AG04450 (cell line): ENCODE measurements around the gene PNPT1. TPM values are rescaled to one million over a fixed set of nuclear protein-coding genes. Genes with fewer than 3 reads are reported as not detected.
A peak's percentile ranks its signal among the peaks of the same experiment; 100 is the strongest.
"Not testable (repeated sequence)": the region's sequence is repeated elsewhere in the genome, so short reads cannot be mapped to it uniquely, and the experiment has no call there.

ENCODE experiments used
- CTCF ChIA-PET: fragments of 300-600, 350-600 bp; formaldehyde crosslinking; extraction: SDS; loops from one replicate; lab custom pipeline; 2022; ENCODE audit warnings: antibody characterized with exemption, inconsistent platforms; lab: Charles Lee
- POLR2A ChIA-PET: fragments of 350-600 bp; formaldehyde crosslinking; extraction: SDS; loops from one replicate; lab custom pipeline; 2021; ENCODE audit warnings: antibody characterized with exemption, inconsistent platforms; lab: Yijun Ruan, JAX
- DNase-seq: peaks from one replicate; pipeline ENCODE4 v3.0.0-alpha.2; 2011; ENCODE audit warnings: low read depth, low spot score
- H3K27ac ChIP-seq: one replicate; pipeline ENCODE4 v1.5.1; 2012; ENCODE audit warnings: low read depth, low read length, control low read depth
- H3K27me3 ChIP-seq: one replicate; pipeline ENCODE4 v1.6.0; 2012; ENCODE audit warnings: low read length; ENCODE audit not compliant: control insufficient read depth, insufficient read depth
- H3K4me3 ChIP-seq: 2 replicates; pipeline ENCODE4 v1.5.1; 2011; ENCODE audit warnings: mild to moderate bottlenecking, low read depth, low read length, control low read depth
- H3K9me3 ChIP-seq: 2 replicates; pipeline ENCODE4 v1.5.1; 2012; ENCODE audit warnings: low read length; ENCODE audit not compliant: control insufficient read depth, insufficient read depth
- polyA plus RNA-seq: library from polyadenylated mRNA; depleted of rRNA; stranded (reverse); fragments of >200 nt; gene quantifications from 2 replicates; pipeline ENCODE4 v1.2.3, GENCODE V29; 2011
- TF ChIP-seq, protein P1 (sequence below): IDR thresholded peaks from 2 replicates; pipeline ENCODE4 v1.5.1; 2011; ENCODE audit warnings: low read depth, low read length, control low read depth, inconsistent platforms

The PNPT1 gene
- polyA plus RNA-seq, 1 experiment = 15.9 TPM

DNA sequence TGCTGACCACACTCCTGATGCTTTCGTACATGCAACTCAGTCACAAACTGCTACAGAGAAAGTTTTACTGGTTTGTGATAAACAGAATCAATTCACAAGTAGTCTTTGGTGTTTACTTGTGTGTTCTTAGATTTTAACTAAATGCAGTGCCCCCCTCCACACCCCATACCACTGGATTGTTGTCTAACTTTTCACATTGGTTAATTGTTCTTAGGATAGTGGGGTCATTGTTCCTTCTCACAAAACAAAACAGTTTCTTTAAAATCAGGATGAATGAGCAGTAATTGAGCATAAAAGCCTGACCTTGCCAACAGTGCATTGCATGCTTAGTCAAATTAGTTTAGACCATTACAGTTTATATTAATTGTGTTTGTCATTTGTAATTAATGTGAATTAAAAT lies 14.1 kb upstream of the PNPT1 start:
- ChIA-PET CTCF (no interaction called here), POLR2A (no interaction called here)
- DNase-seq = no peak
- Histone ChIP-seq H3K27me3 (no peaks in the 10 kb centered on the region), H3K4me3 (no peak overlapping the region), H3K9me3 (no peaks in the 10 kb centered on the region), H3K27ac (no peak overlapping the region)
- TF ChIP-seq, protein P1, sequence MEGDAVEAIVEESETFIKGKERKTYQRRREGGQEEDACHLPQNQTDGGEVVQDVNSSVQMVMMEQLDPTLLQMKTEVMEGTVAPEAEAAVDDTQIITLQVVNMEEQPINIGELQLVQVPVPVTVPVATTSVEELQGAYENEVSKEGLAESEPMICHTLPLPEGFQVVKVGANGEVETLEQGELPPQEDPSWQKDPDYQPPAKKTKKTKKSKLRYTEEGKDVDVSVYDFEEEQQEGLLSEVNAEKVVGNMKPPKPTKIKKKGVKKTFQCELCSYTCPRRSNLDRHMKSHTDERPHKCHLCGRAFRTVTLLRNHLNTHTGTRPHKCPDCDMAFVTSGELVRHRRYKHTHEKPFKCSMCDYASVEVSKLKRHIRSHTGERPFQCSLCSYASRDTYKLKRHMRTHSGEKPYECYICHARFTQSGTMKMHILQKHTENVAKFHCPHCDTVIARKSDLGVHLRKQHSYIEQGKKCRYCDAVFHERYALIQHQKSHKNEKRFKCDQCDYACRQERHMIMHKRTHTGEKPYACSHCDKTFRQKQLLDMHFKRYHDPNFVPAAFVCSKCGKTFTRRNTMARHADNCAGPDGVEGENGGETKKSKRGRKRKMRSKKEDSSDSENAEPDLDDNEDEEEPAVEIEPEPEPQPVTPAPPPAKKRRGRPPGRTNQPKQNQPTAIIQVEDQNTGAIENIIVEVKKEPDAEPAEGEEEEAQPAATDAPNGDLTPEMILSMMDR = no peak

- H3K9me3 ChIP-seq, POLR2A ChIA-PET, DNase-seq, H3K27ac ChIP-seq, H3K4me3 ChIP-seq, H3K27me3 ChIP-seq, CTCF ChIA-PET: not testable (repeated sequence)
Measured at GRCh38 chr2:55706258-55706657, 12.6 kb upstream of the PNPT1 start.

- TF ChIP-seq, protein P1 = no peak
- Histone ChIP-seq H3K4me3 (no peak overlapping the region), H3K27ac (no peak overlapping the region), H3K9me3 (no peaks in the 10 kb centered on the region), H3K27me3 (no peaks in the 10 kb centered on the region)
- no peak for DNase-seq
- CTCF ChIA-PET = interaction anchor here (1.0 to 1.1 kb wide), 2 partner anchors 13 to 14 kb away, joined by 3 to 4 read pairs; no protein-coding TSS in a partner anchor
- POLR2A ChIA-PET = interaction anchor here (0.7 kb wide), 1 partner anchor 27 kb away, joined by 3 read pairs; no protein-coding TSS in a partner anchor
Measured at GRCh38 chr2:55705027-55705653, 11.5 kb upstream of the PNPT1 start.

DNA sequence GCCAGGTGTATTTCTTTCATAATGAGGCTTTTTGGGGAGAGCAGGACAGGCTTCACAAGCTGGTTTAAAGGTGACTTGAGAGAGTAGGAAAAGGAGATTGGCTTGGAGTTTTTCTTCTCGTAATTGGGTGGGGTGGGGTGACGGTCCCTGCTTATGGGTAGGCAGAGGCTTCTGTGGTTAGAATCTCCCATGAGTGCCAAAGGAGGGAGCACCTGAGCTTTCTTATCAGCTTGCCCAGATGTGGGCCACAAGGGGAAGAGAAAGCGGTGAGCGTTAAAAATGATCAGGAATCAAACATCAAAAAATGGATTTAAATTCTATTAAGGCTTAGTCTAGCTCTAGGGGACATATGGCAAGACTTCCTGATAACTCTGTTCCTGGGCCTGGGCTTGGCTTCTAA lies 9.7 kb upstream of the PNPT1 start:
- ChIA-PET CTCF (no interaction called here), POLR2A (no interaction called here)

GRCh38 chr2:55692740-55693139 lies 904 bp downstream of the PNPT1 start:
- H3K9me3 ChIP-seq, H3K27me3 ChIP-seq, POLR2A ChIA-PET, H3K27ac ChIP-seq, DNase-seq: not testable (repeated sequence)
- CTCF ChIA-PET = interaction anchor here (1.1 kb wide), 1 partner anchor 318 kb away, joined by 3 read pairs; no protein-coding TSS in a partner anchor
- H3K4me3 ChIP-seq = peak overlapping the region; percentile 99

More for the DNA sequence above, 9.7 kb upstream of the PNPT1 start:
- no peak overlapping the region for H3K4me3 ChIP-seq
- no peaks in the 10 kb centered on the region for H3K27me3 ChIP-seq
- no peak overlapping the region for H3K27ac ChIP-seq
- TF ChIP-seq, protein P1 = no peak
- H3K9me3 ChIP-seq = no peaks in the 10 kb centered on the region
- DNase-seq = no peak

GRCh38 chr2:55672630-55673029 lies 21.0 kb downstream of the PNPT1 start:
- CTCF ChIA-PET = interaction anchor here (1.0 kb wide), 1 partner anchor 46 kb away, joined by 4 read pairs; no protein-coding TSS in a partner anchor
- DNase-seq = no peak
- no peaks in the 10 kb centered on the region for H3K9me3 ChIP-seq
- POLR2A ChIA-PET = no interaction called here
- H3K27me3 ChIP-seq = no peaks in the 10 kb centered on the region
- no peak overlapping the region for H3K4me3 ChIP-seq
- no peak overlapping the region for H3K27ac ChIP-seq
- TF ChIP-seq, protein P1 = no peak
